SK-N-SH (cell line): ENCODE data around the gene PMM2.

Experiments used
- ELF1 ChIP-seq: IDR thresholded peaks from 2 replicates; pipeline ENCODE4 v1.4.0; 2012
- FOXJ3 ChIP-seq: sonication (generic); formaldehyde crosslinking; IDR thresholded peaks from 2 replicates; pipeline ENCODE4 v1.5.1; 2020; ENCODE audit warnings: mild to moderate bottlenecking, missing genetic modification reagents
- MAX ChIP-seq: IDR thresholded peaks from 2 replicates; pipeline ENCODE4 v1.4.0; 2012; ENCODE audit warnings: low read depth
- POLR2AphosphoS5 ChIP-seq: IDR thresholded peaks from 2 replicates; pipeline ENCODE4 v1.6.1; 2012; ENCODE audit warnings: low read depth, low read length
- RAD21 ChIP-seq: IDR thresholded peaks from 2 replicates; pipeline ENCODE4 v1.6.1; 2012; ENCODE audit warnings: mild to moderate bottlenecking, low read length
- RXRA ChIP-seq: IDR thresholded peaks from 2 replicates; pipeline ENCODE4 v1.4.0; 2012; ENCODE audit warnings: low read depth, mild to moderate bottlenecking, borderline replicate concordance

DNA sequence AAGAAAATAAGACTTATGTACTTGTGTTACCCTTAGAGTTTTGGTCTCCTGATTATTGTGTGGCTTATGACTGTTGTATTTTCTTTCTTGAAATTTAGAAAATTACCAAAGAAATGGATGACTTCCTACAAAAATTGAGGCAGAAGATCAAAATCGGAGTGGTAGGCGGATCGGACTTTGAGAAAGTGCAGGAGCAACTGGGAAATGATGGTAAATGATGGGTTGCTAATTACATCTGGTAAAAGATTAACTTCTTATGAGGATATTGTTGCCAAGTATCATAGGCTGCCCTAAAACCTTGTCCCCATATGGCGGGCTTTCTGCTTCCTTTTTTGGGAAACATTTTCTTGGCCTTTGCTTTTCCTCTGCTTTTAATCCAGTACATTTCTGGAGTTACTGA, 4.1 kb downstream of the PMM2 start:
- TF ChIP-seq FOXJ3 (no peak), POLR2AphosphoS5 (no peak), MAX (no peak), ELF1 (no peak), RAD21 (no peak), RXRA (no peak)
